Measurements from ENCODE around the gene ARL6IP1. TPM values are rescaled to one million over a fixed set of nuclear protein-coding genes. Genes with fewer than 3 reads are reported as not detected.
"Not testable (repeated sequence)": the region's sequence is repeated elsewhere in the genome, so short reads cannot be mapped to it uniquely, and the experiment has no call there.

The ARL6IP1 gene
- total and polyA plus RNA-seq, 3 experiments from 2014 or later = 90.6 to 229 (median 92.8) TPM

- H3K4me1 ChIP-seq (ENCODE audit: insufficient read depth, low read length); H3K4me3 ChIP-seq (ENCODE audit: low read length); H3K4me3 Mint-ChIP-seq; H3K4me1 Mint-ChIP-seq; H3K27me3 Mint-ChIP-seq; H3K27ac Mint-ChIP-seq; POLR2A ChIA-PET; H3K27ac ChIP-seq (ENCODE audit: low read depth, low read length); H3K9me3 Mint-ChIP-seq; DNase-seq; H3K27me3 ChIP-seq (ENCODE audit: insufficient read depth, low read length, poor library complexity, severe bottlenecking); H3K36me3 Mint-ChIP-seq; H3K9me3 ChIP-seq (ENCODE audit: low read length); H3K36me3 ChIP-seq (ENCODE audit: insufficient read depth, low read length): not testable (repeated sequence)
- CTCF ChIA-PET = interaction anchor here (1.4 kb wide), 1 partner anchor 12 kb away, joined by 3 read pairs; no protein-coding TSS in a partner anchor
Measured at GRCh38 chr16:18774651-18775050, 26.7 kb downstream of the ARL6IP1 start.

- H3K27ac ChIP-seq (ENCODE audit: low read depth, low read length); H3K4me3 Mint-ChIP-seq; H3K27me3 ChIP-seq (ENCODE audit: insufficient read depth, low read length, poor library complexity, severe bottlenecking); POLR2A ChIA-PET; H3K9me3 Mint-ChIP-seq; H3K36me3 Mint-ChIP-seq; H3K4me1 ChIP-seq (ENCODE audit: insufficient read depth, low read length); CTCF ChIA-PET; H3K4me3 ChIP-seq (ENCODE audit: low read length); H3K36me3 ChIP-seq (ENCODE audit: insufficient read depth, low read length); DNase-seq; H3K27me3 Mint-ChIP-seq; H3K9me3 ChIP-seq (ENCODE audit: low read length): not testable (repeated sequence)
- Mint-ChIP-seq H3K27ac (peak overlapping the region in 1 of 8 donors; percentile 38), H3K4me1 (peaks cover 11% of the 10 kb centered on the region in 3 donors)
Measured at GRCh38 chr16:18772171-18772570, 29.2 kb downstream of the ARL6IP1 start.

- DNase-seq; H3K4me1 ChIP-seq (ENCODE audit: insufficient read depth, low read length); H3K9me3 ChIP-seq (ENCODE audit: low read length); H3K27me3 Mint-ChIP-seq; H3K27ac ChIP-seq (ENCODE audit: low read depth, low read length); CTCF ChIA-PET; H3K9me3 Mint-ChIP-seq; H3K4me3 Mint-ChIP-seq; H3K27me3 ChIP-seq (ENCODE audit: insufficient read depth, low read length, poor library complexity, severe bottlenecking); H3K4me3 ChIP-seq (ENCODE audit: low read length); POLR2A ChIA-PET; H3K36me3 ChIP-seq (ENCODE audit: insufficient read depth, low read length); H3K36me3 Mint-ChIP-seq: not testable (repeated sequence)
- Mint-ChIP-seq H3K27ac (peak overlapping the region in 2 of 8 donors; percentile 27 to 43), H3K4me1 (peaks cover 13 to 18% (median 15%) of the 10 kb centered on the region in 3 donors)
Measured at GRCh38 chr16:18770336-18770962, 30.9 kb downstream of the ARL6IP1 start.

- CTCF ChIA-PET = interaction anchor here (1.1 kb wide), 1 partner anchor 34 kb away, joined by 4 read pairs; the partner anchor contains the start of gene ARL6IP1
- H3K36me3 ChIP-seq (ENCODE audit: insufficient read depth, low read length); H3K27me3 ChIP-seq (ENCODE audit: insufficient read depth, low read length, poor library complexity, severe bottlenecking); H3K36me3 Mint-ChIP-seq; H3K9me3 Mint-ChIP-seq; H3K9me3 ChIP-seq (ENCODE audit: low read length); H3K27ac ChIP-seq (ENCODE audit: low read depth, low read length); POLR2A ChIA-PET; H3K4me1 ChIP-seq (ENCODE audit: insufficient read depth, low read length); H3K27me3 Mint-ChIP-seq; H3K4me3 ChIP-seq (ENCODE audit: low read length): not testable (repeated sequence)
- DNase-seq = peak; percentile 6 to 69 (median 27)
- Mint-ChIP-seq H3K4me3 (peak overlapping the region in 6 of 7 donors; percentile 35 to 66 (median 54)), H3K27ac (peak overlapping the region in 7 of 8 donors; percentile 9 to 81 (median 76)), H3K4me1 (peaks cover 13 to 18% (median 15%) of the 10 kb centered on the region in 3 donors)
Measured at GRCh38 chr16:18767217-18767616, 34.1 kb downstream of the ARL6IP1 start.

GRCh38 chr16:18762713-18763112 is 38.6 kb downstream of the ARL6IP1 start:
- H3K9me3 Mint-ChIP-seq; H3K36me3 Mint-ChIP-seq; H3K4me3 Mint-ChIP-seq; H3K27ac Mint-ChIP-seq; H3K27ac ChIP-seq (ENCODE audit: low read depth, low read length); H3K27me3 ChIP-seq (ENCODE audit: insufficient read depth, low read length, poor library complexity, severe bottlenecking); H3K9me3 ChIP-seq (ENCODE audit: low read length); H3K4me1 ChIP-seq (ENCODE audit: insufficient read depth, low read length); H3K27me3 Mint-ChIP-seq; CTCF ChIA-PET; H3K36me3 ChIP-seq (ENCODE audit: insufficient read depth, low read length); POLR2A ChIA-PET; DNase-seq; H3K4me3 ChIP-seq (ENCODE audit: low read length): not testable (repeated sequence)
- H3K4me1 Mint-ChIP-seq = peaks cover 6 to 24% (median 13%) of the 10 kb centered on the region in 3 donors

GRCh38 chr16:18759598-18760520 is 41.5 kb downstream of the ARL6IP1 start:
- H3K9me3 ChIP-seq (ENCODE audit: low read length); H3K4me3 ChIP-seq (ENCODE audit: low read length); H3K27me3 Mint-ChIP-seq; H3K36me3 ChIP-seq (ENCODE audit: insufficient read depth, low read length); H3K4me3 Mint-ChIP-seq; CTCF ChIA-PET; H3K27ac ChIP-seq (ENCODE audit: low read depth, low read length); POLR2A ChIA-PET; H3K27me3 ChIP-seq (ENCODE audit: insufficient read depth, low read length, poor library complexity, severe bottlenecking); H3K9me3 Mint-ChIP-seq; H3K4me1 ChIP-seq (ENCODE audit: insufficient read depth, low read length); H3K36me3 Mint-ChIP-seq: not testable (repeated sequence)
- H3K4me1 Mint-ChIP-seq = peaks cover 13 to 26% (median 18%) of the 10 kb centered on the region in 3 donors
- H3K27ac Mint-ChIP-seq = peak overlapping the region in 4 of 8 donors; percentile 8 to 86 (median 32)
- DNase-seq = peak; percentile 10 to 68 (median 56)

- not testable (repeated sequence) for H3K27ac Mint-ChIP-seq, H3K4me3 Mint-ChIP-seq
Measured at GRCh38 chr16:18757960-18758660, 43.2 kb downstream of the ARL6IP1 start.

GRCh38 chr16:18756639-18757038 is 44.7 kb downstream of the ARL6IP1 start:
- H3K4me1 ChIP-seq (ENCODE audit: insufficient read depth, low read length); H3K9me3 ChIP-seq (ENCODE audit: low read length); H3K27me3 ChIP-seq (ENCODE audit: insufficient read depth, low read length, poor library complexity, severe bottlenecking); H3K4me3 ChIP-seq (ENCODE audit: low read length); H3K36me3 ChIP-seq (ENCODE audit: insufficient read depth, low read length); DNase-seq; H3K27me3 Mint-ChIP-seq; H3K27ac ChIP-seq (ENCODE audit: low read depth, low read length); H3K9me3 Mint-ChIP-seq; H3K36me3 Mint-ChIP-seq; CTCF ChIA-PET; POLR2A ChIA-PET: not testable (repeated sequence)
- peak overlapping the region in 6 of 8 donors; percentile 6 to 95 (median 80) for H3K27ac Mint-ChIP-seq
- H3K4me3 Mint-ChIP-seq = peak overlapping the region in 5 of 7 donors; percentile 45 to 71 (median 51)
- peaks cover 13 to 26% (median 18%) of the 10 kb centered on the region in 3 donors for H3K4me1 Mint-ChIP-seq

More at GRCh38 chr16:18757960-18758660, 43.2 kb downstream of the ARL6IP1 start:
- H3K4me3 ChIP-seq (ENCODE audit: low read length); H3K36me3 Mint-ChIP-seq; H3K27me3 Mint-ChIP-seq; POLR2A ChIA-PET; DNase-seq; H3K27me3 ChIP-seq (ENCODE audit: insufficient read depth, low read length, poor library complexity, severe bottlenecking); H3K9me3 ChIP-seq (ENCODE audit: low read length); H3K27ac ChIP-seq (ENCODE audit: low read depth, low read length); H3K4me1 ChIP-seq (ENCODE audit: insufficient read depth, low read length); H3K9me3 Mint-ChIP-seq; CTCF ChIA-PET; H3K36me3 ChIP-seq (ENCODE audit: insufficient read depth, low read length): not testable (repeated sequence)
- peaks cover 13 to 26% (median 18%) of the 10 kb centered on the region in 3 donors for H3K4me1 Mint-ChIP-seq
